GM18870 (cell line): ENCODE data around the gene SUSD5.

ENCODE experiments used
- ATAC-seq: cut with Tn5 transposase; IDR thresholded peaks from one replicate; pipeline ENCODE4 v1.9.1; 2021; ENCODE audit warnings: moderate library complexity; ENCODE audit not compliant: unreplicated experiment

SUSD5 gene

GRCh38 chr3:33218446-33219174, at the start of gene SUSD5:
SUSD5 (minus strand) TSS chr3:33218810; CDS start chr3:33218797, 13 bp downstream.
- no peak for ATAC-seq

GRCh38 chr3:33260104-33260503, 41.5 kb upstream of the SUSD5 start:
- ATAC-seq = no peak

DNA sequence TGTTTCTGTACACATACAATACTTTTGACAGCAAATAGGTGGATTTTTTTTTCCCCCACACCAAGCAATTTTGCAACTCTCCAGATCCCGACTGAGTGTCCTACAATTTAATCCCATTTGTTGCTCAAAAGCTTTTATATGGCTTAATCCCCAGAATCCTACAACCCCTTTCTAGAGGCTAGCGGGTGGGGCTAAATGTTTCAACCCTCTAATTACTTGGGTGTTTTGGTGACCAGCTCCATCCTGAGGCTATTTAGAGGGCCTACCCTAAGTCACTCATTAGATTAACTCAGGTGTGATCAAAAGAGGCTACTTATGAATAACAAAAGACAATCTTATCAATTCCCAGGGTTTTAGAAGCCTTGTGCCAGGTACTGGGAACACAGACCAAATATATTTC, 37.6 kb upstream of the SUSD5 start:
- ATAC-seq = no peak

DNA sequence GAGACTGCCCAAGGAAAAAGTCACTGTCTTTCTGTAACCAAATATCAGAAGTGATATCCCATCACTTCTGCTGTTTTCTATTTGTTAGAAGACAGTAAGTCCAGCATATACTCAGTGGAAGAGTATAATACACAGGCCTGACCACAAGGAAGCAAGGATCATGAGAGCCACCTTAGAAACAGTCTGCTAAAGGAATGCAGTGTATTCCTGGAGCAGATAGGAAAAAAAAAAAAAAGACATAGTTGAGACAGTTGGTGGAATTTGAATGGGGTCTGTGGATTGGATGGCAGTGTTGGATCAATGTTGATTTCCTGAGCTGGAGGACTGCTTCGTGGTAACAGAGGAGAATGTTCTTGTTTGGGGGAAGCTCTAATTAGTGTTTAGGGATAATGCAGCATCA, 32.1 kb upstream of the SUSD5 start:
- no peak for ATAC-seq

- ATAC-seq = no peak
Measured at GRCh38 chr3:33246786-33247185, 28.2 kb upstream of the SUSD5 start.

GRCh38 chr3:33240261-33240660, 21.7 kb upstream of the SUSD5 start:
- no peak for ATAC-seq

GRCh38 chr3:33238923-33239322, 20.3 kb upstream of the SUSD5 start:
- ATAC-seq = no peak

DNA sequence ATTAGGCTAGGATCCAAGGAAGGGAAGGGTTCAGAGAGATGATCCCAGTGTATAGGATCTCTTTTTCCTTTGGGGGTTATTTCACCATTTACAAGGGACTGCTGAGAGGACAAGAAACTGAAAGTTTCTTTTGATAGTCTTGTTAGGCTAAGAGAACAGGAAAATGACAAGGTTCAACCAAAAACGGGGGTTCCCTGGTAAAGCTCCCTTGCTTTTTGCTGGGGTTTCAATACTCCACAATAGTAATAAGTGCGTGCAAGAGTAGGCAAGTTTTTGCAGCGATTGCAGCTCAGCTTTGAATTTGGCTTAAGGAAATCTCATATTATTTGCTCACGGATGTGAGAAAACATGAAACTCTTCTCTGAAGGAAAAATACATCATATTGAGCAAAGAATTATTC, 18.8 kb upstream of the SUSD5 start:
- no peak for ATAC-seq

- no peak for ATAC-seq
Measured at GRCh38 chr3:33236005-33236404, 17.4 kb upstream of the SUSD5 start.

DNA sequence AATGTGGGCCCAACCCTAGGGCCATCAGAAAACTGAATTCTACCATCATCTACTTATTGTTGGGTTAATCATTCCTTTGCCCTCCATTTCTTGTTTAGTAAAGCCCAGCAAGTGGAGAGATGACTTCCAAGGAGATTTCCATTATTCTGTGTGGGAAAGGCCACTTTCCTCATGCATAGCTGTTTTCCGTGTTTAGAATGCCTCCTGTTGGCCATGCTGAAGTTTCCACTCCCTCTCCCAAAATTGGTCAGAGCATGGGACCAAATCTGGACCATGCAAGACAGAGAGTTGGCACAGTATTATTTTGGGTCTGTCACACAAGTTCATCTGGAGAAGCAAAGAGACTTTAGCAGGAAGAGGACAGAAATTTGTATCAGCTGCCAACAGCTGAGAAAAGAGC, 15.3 kb upstream of the SUSD5 start:
- ATAC-seq = no peak

- no peak for ATAC-seq
Measured at GRCh38 chr3:33231756-33232465, 13.3 kb upstream of the SUSD5 start.

DNA sequence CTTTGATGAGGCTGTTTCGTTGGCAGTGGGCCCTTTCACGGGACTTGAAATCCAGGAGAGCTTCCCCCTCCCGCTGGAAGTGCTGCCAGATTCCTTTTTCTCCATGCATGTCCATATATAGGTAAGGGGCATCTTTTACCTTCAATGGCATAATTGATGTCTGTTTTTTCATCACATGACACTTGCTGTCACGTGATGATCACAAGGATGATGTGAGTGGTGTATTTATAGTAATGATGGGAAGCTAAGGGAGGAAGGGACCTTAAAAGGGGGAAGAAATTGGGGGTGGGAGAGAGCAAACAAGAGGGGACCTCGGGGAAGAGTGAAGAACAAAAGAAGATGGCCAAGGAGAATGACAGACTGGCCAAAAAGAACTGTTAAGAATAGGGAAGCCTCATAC, 11.3 kb upstream of the SUSD5 start:
- no peak for ATAC-seq

DNA sequence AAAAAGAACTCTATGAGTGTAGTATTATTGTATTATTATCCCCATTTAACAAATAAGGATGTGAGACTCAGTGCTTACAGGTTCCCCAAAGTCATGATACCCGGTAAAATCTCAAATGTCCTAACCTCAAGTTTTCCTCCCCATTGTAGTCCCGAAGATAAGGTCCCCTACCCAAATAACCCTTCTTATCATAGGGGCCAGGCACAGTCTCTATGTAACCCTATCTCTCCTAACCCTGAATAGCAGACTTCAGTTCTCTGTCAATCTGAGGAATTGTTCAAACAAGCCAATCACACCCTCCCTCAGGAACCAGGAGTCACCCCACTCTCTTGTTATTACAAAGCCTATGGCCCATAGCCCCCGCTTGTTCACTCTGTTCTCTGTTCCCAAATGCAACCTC, 10.5 kb upstream of the SUSD5 start:
- ATAC-seq = no peak

GRCh38 chr3:33221241-33221640, 2.6 kb upstream of the SUSD5 start:
- no peak for ATAC-seq

- no peak for ATAC-seq
Measured at GRCh38 chr3:33219175-33219487, 521 bp upstream of the SUSD5 start.

GRCh38 chr3:33217866-33218445, 654 bp downstream of the SUSD5 start:
- ATAC-seq = no peak

- ATAC-seq = no peak
Measured at GRCh38 chr3:33215739-33216138, 2.9 kb downstream of the SUSD5 start.

DNA sequence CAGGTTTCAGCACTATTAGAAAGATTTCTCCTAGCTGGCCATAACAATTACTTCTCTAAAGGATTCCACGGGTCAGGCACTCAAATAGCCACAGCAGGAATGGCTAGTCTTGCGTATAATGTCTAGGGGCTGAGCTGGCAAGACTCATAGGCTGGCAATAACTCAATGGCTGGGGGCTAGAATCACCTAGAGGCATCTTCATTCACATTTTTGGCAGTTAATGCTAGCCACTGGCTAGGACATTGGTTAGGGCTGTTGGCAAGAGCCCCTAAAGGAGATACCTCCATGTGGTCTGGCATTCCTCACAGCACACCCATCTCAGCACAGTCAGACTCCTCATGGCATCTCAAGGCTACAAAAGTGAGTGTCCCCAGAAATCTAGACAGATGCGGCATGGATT, 6.2 kb downstream of the SUSD5 start:
- ATAC-seq = no peak

GRCh38 chr3:33211444-33211843, 7.2 kb downstream of the SUSD5 start:
- no peak for ATAC-seq

DNA sequence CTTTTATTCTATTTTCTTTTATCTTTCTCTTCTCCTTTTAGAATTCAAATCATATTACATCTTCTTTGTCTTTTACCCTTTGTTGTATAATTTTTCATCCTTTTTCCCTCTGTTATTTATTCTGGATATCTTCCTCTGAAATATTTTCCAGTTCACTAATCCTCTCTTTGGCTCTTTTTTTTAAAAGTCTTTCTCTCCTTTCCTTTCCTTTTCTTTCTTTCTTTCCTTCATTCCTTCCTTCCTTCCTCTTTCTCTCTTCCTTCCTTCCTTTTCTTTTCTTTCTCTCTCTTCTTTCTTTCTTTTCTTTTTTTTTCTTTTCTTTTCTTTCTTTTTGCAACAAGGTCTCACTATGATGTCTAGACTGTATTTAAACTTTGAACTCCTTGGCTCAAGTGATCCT, 9.3 kb downstream of the SUSD5 start:
- ATAC-seq = no peak

DNA sequence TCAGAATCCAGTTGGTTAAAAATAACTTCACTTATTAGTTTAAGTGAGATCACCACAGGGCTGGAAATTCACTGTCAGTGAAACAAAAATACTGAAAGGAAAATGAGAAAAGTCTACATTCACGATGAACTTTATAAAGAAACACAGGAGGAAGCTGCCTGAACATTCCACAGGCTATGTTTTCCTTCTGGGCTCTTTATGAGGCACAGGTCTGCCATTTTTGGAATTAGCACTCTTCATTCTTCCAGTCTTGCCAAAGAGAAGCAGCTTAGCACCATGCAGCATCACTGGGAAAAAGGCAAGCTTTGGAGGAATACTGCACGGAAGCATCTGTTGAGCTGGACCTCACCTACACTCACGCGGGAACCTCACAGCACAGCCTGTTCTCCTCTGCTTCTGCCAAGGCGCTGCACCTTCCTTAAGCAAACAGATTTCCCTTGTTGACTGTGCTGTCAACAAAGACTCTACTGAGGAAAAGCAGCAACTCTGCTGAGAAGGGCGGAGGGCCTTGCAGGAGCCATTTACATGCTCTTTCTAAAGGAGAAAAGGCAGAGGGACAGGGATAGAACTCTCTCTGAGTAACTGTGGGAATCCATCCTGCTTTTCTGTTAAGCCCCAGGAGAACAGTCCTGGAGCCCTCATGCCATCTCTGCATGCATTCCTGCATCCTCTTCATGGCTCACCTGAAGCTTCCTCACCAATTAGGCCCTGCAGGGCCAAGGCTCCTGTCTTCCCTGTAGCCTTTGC, 15.7 kb downstream of the SUSD5 start:
- ATAC-seq = no peak

GRCh38 chr3:33201195-33201594, 17.4 kb downstream of the SUSD5 start:
- no peak for ATAC-seq
